ENCODE data around the gene GAL3ST2. TPM values are rescaled to one million over a fixed set of nuclear protein-coding genes. Genes with fewer than 3 reads are reported as not detected.
"Not testable (repeated sequence)": the region's sequence is repeated elsewhere in the genome, so short reads cannot be mapped to it uniquely, and the experiment has no call there.

The GAL3ST2 gene
- total and polyA plus RNA-seq, 2 of the 8 experiments (the other 6 are each of a cell fraction or from before 2014, with no cell fraction given), result not detected

DNA sequence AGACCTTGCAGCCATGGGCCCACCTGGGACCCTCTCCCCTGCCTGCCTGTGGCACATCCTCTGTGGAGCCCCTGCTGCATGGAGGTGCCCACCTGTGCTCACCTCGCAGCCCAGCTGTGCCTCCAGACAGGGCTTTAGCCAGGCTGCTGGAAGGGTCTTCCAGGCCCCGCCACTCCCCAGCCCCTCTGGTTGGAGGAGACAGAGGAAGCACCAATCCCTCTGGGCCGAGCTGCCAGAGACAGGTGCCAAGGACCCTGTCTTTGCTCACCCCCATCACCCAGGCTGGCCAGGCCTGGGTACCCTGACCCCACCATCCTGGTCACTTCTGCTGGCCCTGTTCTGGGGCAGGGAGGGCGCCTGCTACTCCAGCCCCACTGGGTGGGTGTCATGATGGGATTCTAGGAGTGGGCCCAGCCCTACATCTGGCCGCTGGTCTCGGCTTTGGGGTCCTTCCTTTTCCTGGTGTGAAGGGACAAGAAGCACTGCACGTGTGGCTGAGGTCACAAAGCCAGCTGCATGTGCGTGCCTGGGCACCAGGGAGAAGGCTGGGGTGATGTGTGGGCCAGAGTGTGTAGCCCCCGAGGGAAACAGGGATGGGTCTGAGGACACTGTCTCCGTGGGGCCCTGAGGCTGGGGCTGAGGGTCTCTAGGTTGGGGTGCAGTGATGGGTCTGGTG lies 23.0 kb downstream of the GAL3ST2 start (continued):
- TF ChIP-seq SIN3A (conservative IDR thresholded peaks at IDR 0.05 in 1 of 2, IDR thresholded peaks at IDR 0.05 in 1 of 2; ENCODE audit: low read depth in 1 of 2, low read length in 2 of 2) (no peak), HDAC2 (IDR thresholded peaks at IDR 0.05; ENCODE audit: borderline replicate concordance in 1 of 2, low read depth in 2 of 2, low read length in 2 of 2) (no peak), SIRT6 (IDR thresholded peaks at IDR 0.05; ENCODE audit: low read length) (no peak), YY1 (IDR thresholded peaks at IDR 0.05; ENCODE audit: low read depth, low read length) (no peak), SP4 (IDR thresholded peaks at IDR 0.05; ENCODE audit: low read length) (no peak), TBP (IDR thresholded peaks at IDR 0.05; ENCODE audit: low read depth, low read length) (no peak)
- TF ChIP-seq, protein P1, sequence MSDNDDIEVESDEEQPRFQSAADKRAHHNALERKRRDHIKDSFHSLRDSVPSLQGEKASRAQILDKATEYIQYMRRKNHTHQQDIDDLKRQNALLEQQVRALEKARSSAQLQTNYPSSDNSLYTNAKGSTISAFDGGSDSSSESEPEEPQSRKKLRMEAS (IDR thresholded peaks at IDR 0.05), result no peak

DNA sequence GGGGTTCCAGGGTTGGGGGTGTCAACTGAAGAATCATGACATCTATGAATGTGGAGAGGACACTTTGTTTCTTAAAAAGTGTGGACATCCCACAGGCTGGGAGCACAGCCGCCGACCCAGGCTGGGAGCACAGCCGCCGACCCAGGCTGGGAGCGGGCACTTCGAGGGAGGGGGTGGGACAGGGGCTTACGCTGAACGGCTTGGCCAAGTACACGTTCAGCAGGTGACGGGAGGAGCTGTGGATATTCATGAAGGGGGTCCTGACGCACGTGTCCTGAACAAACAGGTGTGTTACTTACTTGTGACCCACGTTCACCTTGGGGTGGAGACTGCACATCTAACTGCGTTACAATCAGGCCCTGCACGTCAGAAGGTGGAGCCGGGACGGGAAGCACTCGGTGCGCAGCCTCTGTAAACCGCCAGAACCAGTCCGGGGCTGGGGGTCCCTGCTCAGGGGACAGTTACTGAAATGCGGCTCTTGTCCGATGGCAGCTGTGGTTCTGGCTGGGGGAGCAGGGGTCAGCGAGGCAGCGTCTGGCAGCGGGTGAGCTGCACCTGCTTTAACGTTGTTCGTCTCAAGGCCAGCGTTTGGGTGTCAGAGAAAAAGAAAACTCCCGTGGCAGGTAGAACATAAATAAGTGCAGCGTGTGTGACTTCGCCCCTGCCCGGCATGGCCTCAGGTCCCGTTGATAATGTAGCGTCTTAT lies 23.7 kb downstream of the GAL3ST2 start:
- 93% methylated on average over 24 of the region's 35 CpGs; no CpG with 5 or more reads in 1 of the 2 experiments for WGBS, 2 experiments (ENCODE audit: extremely low coverage in 1 of 2, insufficient coverage in 1 of 2, insufficient read length in 1 of 2, insufficient replicate concordance in 2 of 2, low coverage in 1 of 2, low lambda C conversion rate in 2 of 2, missing lambda C conversion rate in 1 of 2)
- H3K23ac ChIP-seq (ENCODE audit: insufficient read length); H4K8ac ChIP-seq (ENCODE audit: extremely low read depth, insufficient read depth, low read length); FAIRE-seq; H3K4me3 ChIP-seq (ENCODE audit: extremely low read depth in 1 of 4, insufficient read depth in 2 of 4, low read depth in 3 of 4, low read length in 4 of 4); H3K9me3 ChIP-seq (ENCODE audit: insufficient read depth in 2 of 2, low read depth in 1 of 2, low read length in 1 of 2); POLR2A ChIA-PET (ENCODE audit: partially characterized antibody); CTCF ChIA-PET (ENCODE audit: partially characterized antibody); H3K4me2 ChIP-seq (ENCODE audit: insufficient read depth in 1 of 2, low read depth in 2 of 2, low read length in 2 of 2); H4K5ac ChIP-seq (ENCODE audit: insufficient read length, low read depth, low read length); H2BK20ac ChIP-seq (ENCODE audit: low read length); H3K23me2 ChIP-seq (ENCODE audit: low read depth, low read length); H2BK15ac ChIP-seq (ENCODE audit: low read length); H2BK12ac ChIP-seq (ENCODE audit: low read depth, low read length); H3K79me1 ChIP-seq (ENCODE audit: low read depth, low read length); H3K27ac ChIP-seq (ENCODE audit: low read depth, low read length); H3K4ac ChIP-seq (replicated peaks; ENCODE audit: insufficient read length, low read depth, low read length); DNase-seq (ENCODE audit: low read depth in 1 of 2, low spot score in 2 of 2); H3K14ac ChIP-seq (ENCODE audit: insufficient read length); H3K36me3 ChIP-seq (ENCODE audit: control insufficient read depth in 2 of 4, insufficient read depth in 4 of 4, low read length in 3 of 4); H2AK5ac ChIP-seq (ENCODE audit: low read depth, low read length); H4K91ac ChIP-seq (replicated peaks; ENCODE audit: insufficient read length, low read length); H4K20me1 ChIP-seq (replicated peaks in 1 of 2; ENCODE audit: control insufficient read depth in 1 of 2, insufficient read depth in 2 of 2, low read length in 2 of 2); H2BK120ac ChIP-seq (replicated peaks; ENCODE audit: low read depth, low read length); H3K18ac ChIP-seq (ENCODE audit: extremely low read depth, low read length); H3K9ac ChIP-seq (replicated peaks in 1 of 4; ENCODE audit: extremely low read depth in 1 of 4, low read depth in 3 of 4, low read length in 3 of 4); H2BK5ac ChIP-seq (ENCODE audit: low read depth, low read length); H3K56ac ChIP-seq (replicated peaks; ENCODE audit: insufficient read length, low read depth, low read length); H2AFZ ChIP-seq (ENCODE audit: low read length); H3K79me2 ChIP-seq (ENCODE audit: control insufficient read depth in 1 of 2, insufficient read depth in 2 of 2, low read length in 2 of 2): not testable (repeated sequence)
- H3K4me1 ChIP-seq (replicated peaks in 1 of 4; ENCODE audit: control insufficient read depth in 3 of 4, insufficient read depth in 4 of 4, low read length in 3 of 4), result peaks cover 4 to 21% (median 8%) of the 10 kb centered on the region in 4 experiments
- peaks cover 0 to 23% (median 6%) of the 10 kb centered on the region in 4 experiments; a peak in 4 of 7 replicates for H3K27me3 ChIP-seq (replicated peaks in 1 of 4; ENCODE audit: control insufficient read depth in 3 of 4, extremely low read depth in 1 of 4, insufficient read depth in 3 of 4, low read length in 3 of 4)

All from H1 (cell line).